ENCODE results near the gene HMGN4. TPM values are rescaled to one million over a fixed set of nuclear protein-coding genes. Genes with fewer than 3 reads are reported as not detected.
A peak's percentile ranks its signal among the peaks of the same experiment; 100 is the strongest.

Gene HMGN4
- total and polyA plus RNA-seq, 9 of the 15 experiments (the other 6 are each of a cell fraction or from before 2014, with no cell fraction given): 35.4 to 134 (median 94.1) TPM

- TF ChIP-seq TGIF2 (CRISPR knock-in tag; IDR thresholded peaks at IDR 0.05) (no peak), ATF1 (CRISPR knock-in tag; IDR thresholded peaks at IDR 0.05) (no peak), ATF1 (tag; IDR thresholded peaks at IDR 0.05) (no peak; the same call in 1 of the 2 replicates), SIN3A (IDR thresholded peaks at IDR 0.05; ENCODE audit: borderline replicate concordance in 2 of 2, control insufficient read depth in 1 of 2, low read depth in 2 of 2, low read length in 2 of 2) (peak; percentile 8 to 24; a peak in 1 of 4 replicates), CUX1 (CRISPR knock-in tag; IDR thresholded peaks at IDR 0.05) (peak; percentile 93), NCOA2 (IDR thresholded peaks at IDR 0.05; ENCODE audit: partially characterized antibody in 2 of 2) (peak in 1 of 2 experiments; percentile 75), XRCC4 (IDR thresholded peaks at IDR 0.05; ENCODE audit: extremely low read depth, insufficient read depth, insufficient read length) (no peak), ZBTB26 (CRISPR knock-in tag; IDR thresholded peaks at IDR 0.05) (no peak), TCF7L2 (IDR thresholded peaks at IDR 0.05; ENCODE audit: low read depth, low read length) (no peak), MAFG (tag; conservative IDR thresholded peaks at IDR 0.05) (no peak), TRIM24 (IDR thresholded peaks at IDR 0.05) (no peak; a peak in 1 of 4 replicates), PPARD (CRISPR knock-in tag; IDR thresholded peaks at IDR 0.05) (no peak), SLC30A9 (CRISPR knock-in tag; IDR thresholded peaks at IDR 0.05) (no peak), NR3C1 (CRISPR knock-in tag; IDR thresholded peaks at IDR 0.05) (no peak), TFE3 (CRISPR knock-in tag; IDR thresholded peaks at IDR 0.05) (no peak), CTBP1 (IDR thresholded peaks at IDR 0.05; ENCODE audit: borderline replicate concordance) (0 out of 2 replicates have a peak, but pooled peaks have one; percentile 8), HNRNPUL1 (IDR thresholded peaks at IDR 0.05; ENCODE audit: low read length) (no peak), PTRF (tag; IDR thresholded peaks at IDR 0.05) (no peak), SRSF1 (IDR thresholded peaks at IDR 0.05; ENCODE audit: low read depth, low read length) (no peak)
- TF ChIP-seq, protein P1, sequence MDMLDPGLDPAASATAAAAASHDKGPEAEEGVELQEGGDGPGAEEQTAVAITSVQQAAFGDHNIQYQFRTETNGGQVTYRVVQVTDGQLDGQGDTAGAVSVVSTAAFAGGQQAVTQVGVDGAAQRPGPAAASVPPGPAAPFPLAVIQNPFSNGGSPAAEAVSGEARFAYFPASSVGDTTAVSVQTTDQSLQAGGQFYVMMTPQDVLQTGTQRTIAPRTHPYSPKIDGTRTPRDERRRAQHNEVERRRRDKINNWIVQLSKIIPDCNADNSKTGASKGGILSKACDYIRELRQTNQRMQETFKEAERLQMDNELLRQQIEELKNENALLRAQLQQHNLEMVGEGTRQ (CRISPR knock-in tag; IDR thresholded peaks at IDR 0.05): no peak
- TF ChIP-seq, protein P2, sequence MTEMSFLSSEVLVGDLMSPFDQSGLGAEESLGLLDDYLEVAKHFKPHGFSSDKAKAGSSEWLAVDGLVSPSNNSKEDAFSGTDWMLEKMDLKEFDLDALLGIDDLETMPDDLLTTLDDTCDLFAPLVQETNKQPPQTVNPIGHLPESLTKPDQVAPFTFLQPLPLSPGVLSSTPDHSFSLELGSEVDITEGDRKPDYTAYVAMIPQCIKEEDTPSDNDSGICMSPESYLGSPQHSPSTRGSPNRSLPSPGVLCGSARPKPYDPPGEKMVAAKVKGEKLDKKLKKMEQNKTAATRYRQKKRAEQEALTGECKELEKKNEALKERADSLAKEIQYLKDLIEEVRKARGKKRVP (CRISPR knock-in tag; IDR thresholded peaks at IDR 0.05): no peak
Measured at GRCh38 chr6:26553264-26553634, 15.1 kb downstream of the HMGN4 start (continued).

Data from K562 (cell line).